Thoracic aorta (tissue), 2 donors: ENCODE measurements around the gene R3HDM2. TPM values are rescaled to one million over a fixed set of nuclear protein-coding genes. Genes with fewer than 3 reads are reported as not detected.

Experiments used
- ATAC-seq: fragments of 150-250 bp; one replicate; pipeline ENCODE4 v1.8.0; 2017; ENCODE audit warnings: low read depth; ENCODE audit not compliant: insufficient number of reproducible peaks, low FRiP score
- DNase-seq: peaks from one replicate; pipeline ENCODE4 v3.0.0-alpha.2; 2020; ENCODE audit warnings: low spot score
- H3K27ac ChIP-seq, 2 donors: fragments of 200-600 bp; sonication (generic); 1 replicate in 1 of 2; 2 replicates in 1 of 2; pipeline ENCODE4 v1.5.1; 2016; ENCODE audit warnings: mild to moderate bottlenecking in 2 of 2, moderate library complexity in 2 of 2
- H3K27me3 ChIP-seq: fragments of 200-600 bp; sonication (generic); replicated peaks from 2 replicates; pipeline ENCODE4 v1.6.0; 2016; ENCODE audit warnings: mild to moderate bottlenecking; ENCODE audit not compliant: insufficient read depth
- H3K36me3 ChIP-seq: fragments of 200-600 bp; sonication (generic); one replicate; pipeline ENCODE4 v1.5.1; 2016
- H3K4me1 ChIP-seq, 2 donors: fragments of 200-600 bp; sonication (generic); 1 replicate in 1 of 2; 2 replicates in 1 of 2; pipeline versions ENCODE4 v1.5.1 to v1.6.0; 2016; ENCODE audit warnings: low read depth in 2 of 2, mild to moderate bottlenecking in 1 of 2; ENCODE audit not compliant: control insufficient read depth in 1 of 2
- H3K4me3 ChIP-seq: fragments of 200-600 bp; sonication (generic); 2 replicates; pipeline ENCODE4 v1.5.1; 2016; ENCODE audit warnings: mild to moderate bottlenecking
- H3K9me3 ChIP-seq: fragments of 200-600 bp; sonication (generic); 2 replicates; pipeline ENCODE4 v1.5.1; 2016
- CTCF ChIP-seq: fragments of 200-600 bp; sonication (generic); IDR thresholded peaks from one replicate; pipeline ENCODE4 v1.5.1; 2019; ENCODE audit warnings: antibody characterized with exemption
- total RNA-seq, 2 donors: library from RNA; depleted of rRNA; stranded (reverse); fragments of >200 nt; gene quantifications; one replicate each; pipeline versions ENCODE4 v1.1.0 to v1.2.3, GENCODE V29; 2016

The R3HDM2 gene
- total RNA-seq, 2 donors from 2014 or later: 26.5 to 62.4 TPM

- Histone ChIP-seq H3K27ac (no peak overlapping the region), H3K4me3 (no peak overlapping the region), H3K27me3 (no peaks in the 10 kb centered on the region), H3K9me3 (no peaks in the 10 kb centered on the region), H3K4me1 (peaks cover 0 to 4% of the 10 kb centered on the region in 2 donors), H3K36me3 (peaks cover 28% of the 10 kb centered on the region)
- no peak for ATAC-seq
- no peak for TF ChIP-seq CTCF
- no peak for DNase-seq
These were observed 176.2 kb downstream of the R3HDM2 start for GRCh38 chr12:57254506-57255280.

GRCh38 chr12:57250956-57251355, 179.9 kb downstream of the R3HDM2 start, which contains the start of gene STAC3:
Gene STAC3, minus strand, starts transcription at chr12:57251187. Its CDS starts 1,551 bp downstream, at chr12:57249636.
- Histone ChIP-seq H3K27me3 (no peaks in the 10 kb centered on the region), H3K4me3 (no peak within 1 kb of the TSS), H3K9me3 (no peaks in the 10 kb centered on the region), H3K36me3 (peaks cover 4% of the 10 kb centered on the region), H3K27ac (no peak within 1 kb of the TSS), H3K4me1 (no peaks in the 10 kb centered on the region)
- TF ChIP-seq CTCF: no peak
- ATAC-seq (no peak), DNase-seq (no peak)

GRCh38 chr12:57250541-57250940, 180.3 kb downstream of the R3HDM2 start:
- H3K27me3 ChIP-seq: no peaks in the 10 kb centered on the region
- no peak overlapping the region for H3K4me3 ChIP-seq
- H3K36me3 ChIP-seq: peaks cover 4% of the 10 kb centered on the region
- ATAC-seq (no peak), DNase-seq (no peak)
- H3K27ac ChIP-seq: no peak overlapping the region
- no peaks in the 10 kb centered on the region for H3K9me3 ChIP-seq
- no peak for TF ChIP-seq CTCF
- no peaks in the 10 kb centered on the region for H3K4me1 ChIP-seq

GRCh38 chr12:57248934-57249742, 181.7 kb downstream of the R3HDM2 start:
- DNase-seq (no peak), ATAC-seq (no peak)

More at GRCh38 chr12:57248934-57249742, 181.7 kb downstream of the R3HDM2 start:
- no peak overlapping the region for H3K4me3 ChIP-seq
- TF ChIP-seq CTCF: no peak
- no peaks in the 10 kb centered on the region for H3K27me3 ChIP-seq
- H3K27ac ChIP-seq: no peak overlapping the region
- no peaks in the 10 kb centered on the region for H3K9me3 ChIP-seq
- H3K4me1 ChIP-seq: no peaks in the 10 kb centered on the region
- H3K36me3 ChIP-seq: no peaks in the 10 kb centered on the region
